BJ (cell line): Measurements from ENCODE around the gene CCNC. TPM values are rescaled to one million over a fixed set of nuclear protein-coding genes. Genes with fewer than 3 reads are reported as not detected.

ENCODE experiments used
- CTCF ChIA-PET: fragments of 350-600 bp; formaldehyde crosslinking; extraction: SDS; loops from one replicate; lab custom pipeline; 2021; ENCODE audit warnings: antibody characterized with exemption, inconsistent platforms; lab: Yijun Ruan, JAX
- POLR2A ChIA-PET: fragments of 300-600 bp; sonication (Branson Sonifier 250); formaldehyde crosslinking; extraction: SDS; loops from one replicate; lab custom pipeline; 2021; ENCODE audit warnings: antibody characterized with exemption; lab: Charles Lee
- DNase-seq: peaks from one replicate; pipeline ENCODE4 v3.0.0-alpha.2; 2011; ENCODE audit warnings: low read depth
- H3K27me3 ChIP-seq: 2 replicates; pipeline ENCODE4 v1.6.0; 2011; ENCODE audit warnings: low read length; ENCODE audit not compliant: control insufficient read depth, insufficient read depth
- H3K36me3 ChIP-seq: 2 replicates; pipeline ENCODE4 v1.5.1; 2011; ENCODE audit warnings: low read length; ENCODE audit not compliant: control insufficient read depth, insufficient read depth
- H3K4me3 ChIP-seq: 2 replicates; pipeline ENCODE4 v1.5.1; 2011; ENCODE audit warnings: low read depth, mild to moderate bottlenecking, control low read depth, low read length
- polyA plus RNA-seq: library from polyadenylated mRNA; depleted of rRNA; stranded (reverse); fragments of >200 nt; gene quantifications from 2 replicates; pipeline ENCODE4 v1.2.3, GENCODE V29; 2011
- TF ChIP-seq, protein P1 (sequence below): IDR thresholded peaks from 2 replicates; pipeline ENCODE4 v1.5.1; 2011; ENCODE audit warnings: low read depth, mild to moderate bottlenecking, control low read depth, inconsistent platforms, low read length, moderate library complexity; ENCODE audit not compliant: insufficient read depth

The CCNC gene
- polyA plus RNA-seq, 1 experiment: 32.3 TPM

DNA sequence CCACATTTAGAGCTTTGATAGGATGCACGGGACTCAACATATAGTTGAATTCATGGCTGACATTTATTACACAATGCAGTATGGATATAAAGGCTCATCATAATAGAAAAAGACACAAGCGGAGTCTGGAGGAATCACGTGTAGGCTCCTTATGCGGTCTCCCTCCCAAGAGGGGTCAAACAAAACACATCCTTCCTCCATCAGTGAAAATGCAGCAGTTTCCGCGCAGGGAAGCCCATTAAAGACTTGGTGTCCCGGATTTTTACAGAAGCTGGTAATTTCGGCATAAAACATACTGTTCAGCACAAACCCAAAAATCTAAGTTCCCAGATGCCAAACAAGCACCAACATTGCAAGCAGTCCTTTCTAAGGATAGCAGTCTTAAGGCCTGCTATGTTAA, 54.4 kb downstream of the CCNC start:
- DNase-seq: no peak
- ChIA-PET CTCF (interaction anchor here (1.0 kb wide), 1 partner anchor 80 kb away, joined by 3 read pairs; no protein-coding TSS in a partner anchor), POLR2A (interaction anchor here (0.6 kb wide), 1 partner anchor 18 kb away, joined by 8 read pairs; no protein-coding TSS in a partner anchor)
- Histone ChIP-seq H3K27me3 (no peaks in the 10 kb centered on the region), H3K36me3 (no peaks in the 10 kb centered on the region), H3K4me3 (peak overlapping the region; percentile 70)
- TF ChIP-seq, protein P1, sequence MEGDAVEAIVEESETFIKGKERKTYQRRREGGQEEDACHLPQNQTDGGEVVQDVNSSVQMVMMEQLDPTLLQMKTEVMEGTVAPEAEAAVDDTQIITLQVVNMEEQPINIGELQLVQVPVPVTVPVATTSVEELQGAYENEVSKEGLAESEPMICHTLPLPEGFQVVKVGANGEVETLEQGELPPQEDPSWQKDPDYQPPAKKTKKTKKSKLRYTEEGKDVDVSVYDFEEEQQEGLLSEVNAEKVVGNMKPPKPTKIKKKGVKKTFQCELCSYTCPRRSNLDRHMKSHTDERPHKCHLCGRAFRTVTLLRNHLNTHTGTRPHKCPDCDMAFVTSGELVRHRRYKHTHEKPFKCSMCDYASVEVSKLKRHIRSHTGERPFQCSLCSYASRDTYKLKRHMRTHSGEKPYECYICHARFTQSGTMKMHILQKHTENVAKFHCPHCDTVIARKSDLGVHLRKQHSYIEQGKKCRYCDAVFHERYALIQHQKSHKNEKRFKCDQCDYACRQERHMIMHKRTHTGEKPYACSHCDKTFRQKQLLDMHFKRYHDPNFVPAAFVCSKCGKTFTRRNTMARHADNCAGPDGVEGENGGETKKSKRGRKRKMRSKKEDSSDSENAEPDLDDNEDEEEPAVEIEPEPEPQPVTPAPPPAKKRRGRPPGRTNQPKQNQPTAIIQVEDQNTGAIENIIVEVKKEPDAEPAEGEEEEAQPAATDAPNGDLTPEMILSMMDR: no peak

DNA sequence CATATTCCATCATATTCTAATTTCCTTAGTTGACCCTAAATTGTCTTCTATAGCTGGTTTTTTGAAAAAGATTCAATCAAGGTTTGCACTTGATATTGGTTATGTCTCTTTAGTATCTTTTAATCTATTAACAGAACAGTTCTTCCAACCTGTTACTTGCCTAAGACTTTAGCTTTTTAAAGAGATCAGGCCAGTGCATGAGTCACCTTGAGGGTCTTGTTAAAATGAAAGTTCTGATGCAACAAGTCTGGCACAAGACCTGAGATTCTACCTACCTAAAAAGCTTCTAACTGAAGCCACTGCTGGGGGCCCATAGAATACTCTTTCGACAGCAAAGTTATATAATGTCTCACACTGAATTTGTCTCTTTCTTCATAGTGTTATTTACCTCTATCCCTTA, 56.4 kb downstream of the CCNC start:
- no peaks in the 10 kb centered on the region for H3K27me3 ChIP-seq
- CTCF ChIA-PET: interaction anchor here (1.4 kb wide), 1 partner anchor 16 kb away, joined by 4 read pairs; no protein-coding TSS in a partner anchor
- POLR2A ChIA-PET: no interaction called here
- no peaks in the 10 kb centered on the region for H3K36me3 ChIP-seq
- TF ChIP-seq, protein P1: no peak
- H3K4me3 ChIP-seq: no peak overlapping the region
- no peak for DNase-seq

DNA sequence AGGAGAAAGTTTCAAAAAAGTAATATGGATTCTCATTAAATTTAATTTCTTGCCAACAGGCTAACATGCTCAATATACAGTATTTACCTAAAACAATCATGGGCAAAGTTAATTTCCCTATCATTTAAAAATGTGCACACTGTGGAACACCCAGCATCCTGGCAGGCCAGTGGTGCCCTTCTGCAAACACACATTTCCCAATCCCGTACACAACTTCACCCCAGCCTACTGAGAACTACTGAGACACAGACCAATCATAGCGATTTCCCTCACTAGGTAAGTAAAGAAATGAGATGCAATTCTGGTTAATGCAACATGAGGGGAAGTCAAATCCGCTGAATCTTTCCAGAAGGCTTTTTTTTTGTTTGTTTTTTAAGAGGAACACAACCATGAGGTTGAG, 60.8 kb downstream of the CCNC start:
- Histone ChIP-seq H3K4me3 (no peak overlapping the region), H3K27me3 (no peaks in the 10 kb centered on the region), H3K36me3 (no peaks in the 10 kb centered on the region)
- ChIA-PET POLR2A (no interaction called here), CTCF (no interaction called here)
- no peak for DNase-seq
- TF ChIP-seq, protein P1: no peak

DNA sequence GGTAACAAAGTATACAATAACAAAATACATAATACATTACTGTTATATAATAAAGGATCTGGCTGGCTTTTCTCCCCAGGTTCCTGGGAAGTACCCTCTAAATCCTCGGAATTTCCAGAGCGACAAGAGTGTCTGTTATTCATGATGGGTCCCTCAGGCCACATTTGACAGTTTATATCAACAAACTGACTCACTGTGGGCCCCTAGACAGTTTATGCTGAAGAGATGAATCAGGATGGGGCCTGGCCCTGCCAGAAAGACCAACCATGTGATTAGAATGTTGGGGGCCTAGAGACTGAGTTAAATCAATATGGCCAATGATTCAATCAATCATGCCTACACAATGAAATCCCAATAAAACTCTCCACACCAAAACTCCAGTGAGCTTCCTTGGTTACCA, 66.7 kb downstream of the CCNC start:
- POLR2A ChIA-PET: no interaction called here
- Histone ChIP-seq H3K27me3 (no peaks in the 10 kb centered on the region), H3K4me3 (no peak overlapping the region), H3K36me3 (peaks cover 3% of the 10 kb centered on the region; the same call in 1 of the 2 replicates)
- TF ChIP-seq, protein P1: no peak
- no peak for DNase-seq
- CTCF ChIA-PET: no interaction called here

DNA sequence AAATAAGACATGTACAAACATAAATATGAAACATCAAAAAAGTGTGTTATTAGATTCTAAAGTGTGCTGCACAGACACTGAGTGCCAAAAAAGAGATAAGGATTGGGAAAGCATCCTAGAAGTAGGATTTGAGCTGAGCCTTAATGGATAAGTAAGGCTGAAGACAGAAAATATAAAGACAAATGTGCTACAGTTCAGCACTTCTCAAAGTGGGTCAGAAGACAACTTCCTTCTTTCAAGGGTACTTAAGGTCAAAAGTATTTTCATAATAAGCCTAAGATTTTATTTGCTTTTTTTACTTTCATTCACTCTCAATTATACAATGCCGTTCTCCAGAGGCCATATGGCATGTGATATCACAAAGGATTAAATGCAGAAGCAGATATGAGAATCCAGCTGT, 70.0 kb downstream of the CCNC start:
- peaks cover 3% of the 10 kb centered on the region; the same call in 1 of the 2 replicates for H3K36me3 ChIP-seq
- ChIA-PET CTCF (no interaction called here), POLR2A (no interaction called here)
- no peak overlapping the region for H3K4me3 ChIP-seq
- DNase-seq: no peak
- TF ChIP-seq, protein P1: no peak
- H3K27me3 ChIP-seq: no peaks in the 10 kb centered on the region
